Activated T-cell treated with anti-CD3 and anti-CD28 coated beads, Interleukin-2, amount 50 U/mL, for 24 hours (primary cell): ENCODE data around the gene PYY.

Source experiments
- DNase-seq: peaks from one replicate; pipeline ENCODE4 v3.0.0-alpha.2; 2020
- H3K27ac Mint-ChIP-seq: 2 replicates; pipeline ENCODE4 v1.8.0; 2020; ENCODE audit warnings: mild to moderate bottlenecking, mixed read lengths
- H3K27me3 Mint-ChIP-seq: 2 replicates; pipeline ENCODE4 v1.8.0; 2020; ENCODE audit warnings: mixed read lengths
- H3K36me3 Mint-ChIP-seq: 2 replicates; pipeline ENCODE4 v1.8.0; 2020; ENCODE audit warnings: low read depth, mixed read lengths
- H3K4me1 Mint-ChIP-seq: 2 replicates; pipeline ENCODE4 v1.8.0; 2020; ENCODE audit warnings: low read depth, mixed read lengths
- H3K4me3 Mint-ChIP-seq: 2 replicates; pipeline ENCODE4 v1.8.0; 2020; ENCODE audit warnings: mild to moderate bottlenecking, moderate library complexity, mixed read lengths
- H3K9me3 Mint-ChIP-seq: 2 replicates; pipeline ENCODE4 v1.8.0; 2020; ENCODE audit warnings: mixed read lengths

PYY gene

DNA sequence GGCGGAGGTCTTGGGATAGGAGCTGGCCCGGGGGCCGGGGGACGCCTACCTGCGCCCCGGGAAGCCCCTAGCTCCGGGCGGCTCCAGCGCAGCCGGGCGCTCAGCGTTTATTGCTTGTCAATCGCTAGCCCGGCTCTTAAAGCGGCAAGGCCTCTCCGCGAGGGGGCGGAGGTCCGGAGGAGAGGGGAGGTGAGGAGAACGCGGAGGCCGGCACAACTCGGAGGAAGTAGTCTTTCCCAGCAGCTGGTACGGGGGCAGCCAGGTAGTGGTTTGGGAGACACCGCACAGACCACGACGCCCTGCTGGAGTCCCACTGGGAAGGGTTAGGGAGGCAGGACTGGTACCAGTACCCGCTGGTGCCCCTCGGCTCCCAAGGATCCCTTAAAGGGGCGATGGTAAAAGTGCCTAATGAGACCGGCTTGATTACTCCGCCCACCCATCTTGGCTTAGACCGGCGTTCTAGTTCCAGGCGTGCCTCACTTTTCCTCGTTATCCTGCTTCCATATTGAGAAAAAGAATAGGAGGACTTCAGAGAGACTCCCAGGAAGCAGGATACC lies 46.2 kb downstream of the PYY start, which contains the start of gene MPP2:
Gene MPP2 (minus strand): TSS at position 112 of the 557 bp plus-strand sequence. CDS start 3,076 bp downstream, outside the sequence.
- DNase-seq, result peak; percentile 76
- no peaks in the 10 kb centered on the region for H3K9me3 Mint-ChIP-seq
- H3K36me3 Mint-ChIP-seq, result no peaks in the 10 kb centered on the region
- no peak within 1 kb of the TSS for H3K27ac Mint-ChIP-seq
- H3K4me1 Mint-ChIP-seq, result peaks cover 20% of the 10 kb centered on the region
- H3K4me3 Mint-ChIP-seq, result peak within 1 kb of the TSS; percentile 66
- peaks cover 28% of the 10 kb centered on the region for H3K27me3 Mint-ChIP-seq

DNA sequence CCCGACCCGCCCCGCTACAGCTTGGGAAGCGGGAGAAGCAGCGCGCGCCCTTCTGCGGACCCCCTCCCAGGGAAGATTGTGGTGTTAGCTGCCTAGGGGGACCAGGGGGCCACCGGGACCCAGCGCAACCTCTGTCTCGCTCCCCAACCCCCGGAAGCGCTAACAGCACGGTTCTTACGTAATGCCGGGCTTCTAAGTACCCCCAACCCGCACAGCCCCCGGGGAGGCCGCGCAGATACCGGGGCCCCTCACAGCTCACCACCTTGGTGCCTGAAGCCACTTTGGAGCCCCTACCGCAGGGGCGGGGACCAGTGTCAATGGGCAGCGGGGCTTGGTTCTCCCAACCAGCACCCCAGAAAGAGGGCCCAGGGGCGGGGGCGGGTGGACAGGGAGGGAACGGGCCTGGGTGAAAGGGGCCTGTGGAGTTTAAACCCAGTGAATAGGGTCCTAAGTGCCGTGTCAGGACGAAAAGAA lies 46.8 kb downstream of the PYY start:
- H3K27ac Mint-ChIP-seq, result no peak overlapping the region
- peaks cover 28% of the 10 kb centered on the region for H3K27me3 Mint-ChIP-seq
- peaks cover 20% of the 10 kb centered on the region for H3K4me1 Mint-ChIP-seq
- no peak for DNase-seq
- H3K36me3 Mint-ChIP-seq, result no peaks in the 10 kb centered on the region
- no peaks in the 10 kb centered on the region for H3K9me3 Mint-ChIP-seq
- peak overlapping the region; percentile 66 for H3K4me3 Mint-ChIP-seq

DNA sequence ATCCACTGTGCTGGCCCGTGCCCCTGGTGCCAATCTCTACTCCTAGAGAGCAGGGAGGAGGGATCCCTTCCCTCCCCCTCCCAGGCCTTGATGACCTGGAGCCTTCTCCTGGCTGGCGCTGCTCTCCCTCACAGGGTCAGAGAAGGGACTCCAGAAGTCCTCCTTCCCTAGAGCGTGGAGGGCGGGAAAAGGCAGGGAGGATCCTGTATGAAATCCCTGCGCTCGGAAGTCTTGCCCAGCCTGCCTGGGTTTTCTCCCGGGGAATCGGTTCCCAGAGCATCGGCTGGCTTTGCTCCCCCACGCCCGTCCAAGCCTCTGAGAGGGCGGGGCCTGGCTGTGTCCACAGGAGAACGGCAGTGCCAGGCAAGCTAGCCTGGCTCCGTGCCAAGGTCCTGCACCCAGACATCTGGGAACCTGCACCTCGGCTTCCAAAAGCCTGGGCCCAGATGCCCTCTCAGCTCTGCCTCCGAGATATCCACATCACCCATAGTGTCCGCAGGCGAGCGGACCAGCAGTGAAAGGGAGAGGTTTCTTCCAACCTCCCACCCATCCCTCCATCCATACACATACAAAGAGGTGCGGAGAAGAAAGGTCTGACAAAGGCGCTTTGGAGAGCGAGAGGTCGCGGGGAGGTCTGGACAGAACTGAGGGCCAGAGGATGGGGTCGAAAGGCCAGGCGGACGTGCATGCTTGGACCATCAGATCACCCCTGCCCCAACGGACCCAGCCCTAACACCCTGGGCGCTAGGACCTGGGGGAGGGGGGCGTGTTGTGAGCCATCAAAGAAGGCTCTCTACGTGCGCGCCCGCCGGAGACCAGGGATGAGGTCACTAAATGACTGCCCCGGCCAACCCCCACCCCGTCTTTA lies 47.5 kb downstream of the PYY start:
- no peaks in the 10 kb centered on the region for H3K36me3 Mint-ChIP-seq
- peaks cover 20% of the 10 kb centered on the region for H3K4me1 Mint-ChIP-seq
- peak; percentile 55 for DNase-seq
- peaks cover 31% of the 10 kb centered on the region for H3K27me3 Mint-ChIP-seq
- no peak overlapping the region for H3K27ac Mint-ChIP-seq
- H3K9me3 Mint-ChIP-seq, result no peaks in the 10 kb centered on the region
- peak overlapping the region; percentile 66 for H3K4me3 Mint-ChIP-seq

DNA sequence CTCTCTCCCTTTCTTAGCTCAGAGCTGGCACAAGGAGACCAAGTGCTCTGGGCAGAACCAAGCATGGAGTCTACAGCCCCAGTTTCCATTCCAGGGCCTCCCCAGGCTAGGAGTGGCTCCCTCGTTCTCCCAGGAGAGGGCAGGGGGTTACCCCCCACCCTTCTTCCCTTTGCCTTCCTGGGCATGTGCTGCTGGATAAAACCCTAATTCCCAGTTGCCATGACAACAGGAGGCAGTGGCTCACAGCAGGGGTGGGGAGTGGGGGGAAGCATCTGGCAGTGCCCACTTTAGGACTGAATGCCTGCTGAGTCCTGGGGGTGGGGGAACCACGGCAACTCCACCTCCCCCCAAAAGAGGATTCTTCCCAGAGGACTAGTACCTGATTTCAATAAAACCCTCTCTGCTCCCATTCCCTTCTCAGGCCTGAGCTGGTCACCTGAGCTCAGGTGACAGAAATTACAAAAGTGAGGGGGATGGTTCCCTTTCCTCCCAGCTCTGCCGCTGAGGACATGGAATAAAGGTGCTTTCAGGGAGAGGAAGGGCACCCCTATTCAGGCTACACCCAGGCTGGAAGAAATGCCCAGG lies 48.2 kb downstream of the PYY start:
- H3K27me3 Mint-ChIP-seq, result peaks cover 38% of the 10 kb centered on the region
- no peaks in the 10 kb centered on the region for H3K9me3 Mint-ChIP-seq
- H3K27ac Mint-ChIP-seq, result no peak overlapping the region
- no peaks in the 10 kb centered on the region for H3K36me3 Mint-ChIP-seq
- H3K4me1 Mint-ChIP-seq, result peaks cover 27% of the 10 kb centered on the region
- H3K4me3 Mint-ChIP-seq, result no peak overlapping the region
- no peak for DNase-seq
